H9 (cell line): ENCODE measurements around the gene ARMC12. TPM values are rescaled to one million over a fixed set of nuclear protein-coding genes. Genes with fewer than 3 reads are reported as not detected.

ENCODE experiments used
- DNase-seq: peaks from one replicate; pipeline ENCODE4 v3.0.0-alpha.2; 2017
- H2AFZ ChIP-seq: one replicate; pipeline ENCODE4 v1.6.1; 2013; ENCODE audit warnings: mild to moderate bottlenecking, low read length, control low read depth, moderate library complexity
- H2AK5ac ChIP-seq: 2 replicates; pipeline ENCODE4 v1.6.1; 2013; ENCODE audit warnings: low read length, control low read depth, mixed read lengths; ENCODE audit not compliant: insufficient read length
- H2BK120ac ChIP-seq: one replicate; pipeline ENCODE4 v1.6.1; 2013; ENCODE audit warnings: low read depth, mild to moderate bottlenecking, low read length, control low read depth, inconsistent platforms; ENCODE audit not compliant: poor library complexity, severe bottlenecking
- H2BK12ac ChIP-seq: 2 replicates; pipeline ENCODE4 v1.6.1; 2013; ENCODE audit warnings: low read length, control low read depth, mixed read lengths, low read depth; ENCODE audit not compliant: insufficient read length
- H2BK15ac ChIP-seq: 2 replicates; pipeline ENCODE4 v1.6.1; 2013; ENCODE audit warnings: low read depth, low read length, control low read depth
- H2BK20ac ChIP-seq: one replicate; pipeline ENCODE4 v1.6.1; 2013; ENCODE audit warnings: low read depth, mild to moderate bottlenecking, low read length, control low read depth, inconsistent platforms; ENCODE audit not compliant: poor library complexity, severe bottlenecking
- H2BK5ac ChIP-seq: 2 replicates; pipeline ENCODE4 v1.6.1; 2013; ENCODE audit warnings: low read length, control low read depth, mixed read lengths; ENCODE audit not compliant: insufficient read length
- H3K14ac ChIP-seq: 2 replicates; pipeline ENCODE4 v1.6.1; 2013; ENCODE audit warnings: low read length, control low read depth; ENCODE audit not compliant: insufficient read depth
- H3K18ac ChIP-seq: 2 replicates; pipeline ENCODE4 v1.6.1; 2013; ENCODE audit warnings: low read depth, mild to moderate bottlenecking, mixed read lengths, low read length, control low read depth; ENCODE audit not compliant: insufficient read length
- H3K23ac ChIP-seq: 2 replicates; pipeline ENCODE4 v1.6.1; 2013; ENCODE audit warnings: low read length, control low read depth, mixed read lengths, low read depth; ENCODE audit not compliant: insufficient read length
- H3K23me2 ChIP-seq: 2 replicates; pipeline ENCODE4 v1.6.1; 2013; ENCODE audit warnings: low read depth, mild to moderate bottlenecking, mixed read lengths, low read length, control low read depth; ENCODE audit not compliant: insufficient read length, poor library complexity, severe bottlenecking
- H3K27ac ChIP-seq: 2 replicates; pipeline ENCODE4 v1.5.1; 2013; ENCODE audit warnings: low read length, control low read depth, mixed read lengths, low read depth; ENCODE audit not compliant: insufficient read length
- H3K27me3 ChIP-seq: 2 replicates; pipeline ENCODE4 v1.6.1; 2013; ENCODE audit warnings: low read length, control low read depth, inconsistent platforms; ENCODE audit not compliant: insufficient read depth
- H3K4ac ChIP-seq: 2 replicates; pipeline ENCODE4 v1.6.1; 2013; ENCODE audit warnings: low read depth, mild to moderate bottlenecking, control low read depth, inconsistent platforms, low read length, moderate library complexity
- H3K4me1 ChIP-seq: 2 replicates; pipeline ENCODE4 v1.6.1; 2013; ENCODE audit warnings: low read length, control low read depth, inconsistent platforms; ENCODE audit not compliant: insufficient read depth
- H3K4me2 ChIP-seq: 2 replicates; pipeline ENCODE4 v1.6.1; 2013; ENCODE audit warnings: low read length, control low read depth, mixed read lengths; ENCODE audit not compliant: insufficient read length, insufficient read depth
- H3K56ac ChIP-seq: 2 replicates; pipeline ENCODE4 v1.6.1; 2013; ENCODE audit warnings: low read depth, mild to moderate bottlenecking, mixed read lengths, low read length, control low read depth; ENCODE audit not compliant: insufficient read length
- H3K79me1 ChIP-seq: 2 replicates; pipeline ENCODE4 v1.6.1; 2013; ENCODE audit warnings: low read depth, mild to moderate bottlenecking, moderate library complexity, low read length, control low read depth, inconsistent platforms; ENCODE audit not compliant: insufficient read depth, poor library complexity, severe bottlenecking
- H3K79me2 ChIP-seq: 2 replicates; pipeline ENCODE4 v1.6.1; 2013; ENCODE audit warnings: low read length, control low read depth, inconsistent platforms; ENCODE audit not compliant: insufficient read depth
- H3K9ac ChIP-seq: 2 replicates; pipeline ENCODE4 v1.6.1; 2013; ENCODE audit warnings: low read length, control low read depth, mixed read lengths; ENCODE audit not compliant: insufficient read length; ENCODE audit errors: extremely low read depth
- H3K9me3 ChIP-seq: one replicate; pipeline ENCODE4 v1.6.1; 2013; ENCODE audit warnings: low read depth, low read length, inconsistent platforms; ENCODE audit not compliant: control insufficient read depth
- H3T11ph ChIP-seq: one replicate; pipeline ENCODE4 v1.6.1; 2013; ENCODE audit warnings: mild to moderate bottlenecking, low read length, control low read depth, inconsistent platforms
- H4K20me1 ChIP-seq: one replicate; pipeline ENCODE4 v1.6.1; 2013; ENCODE audit not compliant: control insufficient read depth, insufficient read length, insufficient read depth
- H4K5ac ChIP-seq: 2 replicates; pipeline ENCODE4 v1.6.1; 2013; ENCODE audit warnings: low read depth, mild to moderate bottlenecking, mixed read lengths, low read length, control low read depth; ENCODE audit not compliant: insufficient read length
- H4K8ac ChIP-seq: replicated peaks from 2 replicates; pipeline ENCODE4 v1.6.1; 2013; ENCODE audit warnings: low read length, control low read depth, mixed read lengths, low read depth; ENCODE audit not compliant: insufficient read length
- H4K91ac ChIP-seq: 2 replicates; pipeline ENCODE4 v1.6.1; 2013; ENCODE audit warnings: low read depth, mild to moderate bottlenecking, moderate library complexity, mixed read lengths, low read length, control low read depth; ENCODE audit not compliant: insufficient read length
- H3K27ac Mint-ChIP-seq, 3 experiments: 2 replicates in 2 of 3; 3 replicates in 1 of 3; pipeline ENCODE4 v1.8.0; 2020 to 2021; ENCODE audit warnings: mixed read lengths in 3 of 3, mild to moderate bottlenecking in 1 of 3, moderate library complexity in 1 of 3
- H3K27me3 Mint-ChIP-seq: 2 replicates; pipeline ENCODE4 v1.8.0; 2021; ENCODE audit warnings: low read depth, mild to moderate bottlenecking, moderate library complexity, mixed read lengths
- H3K36me3 Mint-ChIP-seq, 3 experiments: 2 replicates in 2 of 3; 3 replicates in 1 of 3; pipeline ENCODE4 v1.8.0; 2020 to 2021; ENCODE audit warnings: low read depth in 3 of 3, mixed read lengths in 3 of 3; ENCODE audit not compliant: insufficient read depth in 1 of 3
- H3K4me1 Mint-ChIP-seq, 2 experiments: 2 replicates each; pipeline ENCODE4 v1.8.0; 2020; ENCODE audit warnings: mixed read lengths in 2 of 2
- H3K4me3 Mint-ChIP-seq, 2 experiments: 2 replicates in 1 of 2; 3 replicates in 1 of 2; pipeline ENCODE4 v1.8.0; 2020 to 2021; ENCODE audit warnings: mild to moderate bottlenecking in 2 of 2, mixed read lengths in 2 of 2, moderate library complexity in 1 of 2
- H3K9me3 Mint-ChIP-seq, 2 experiments: 2 replicates in 1 of 2; 3 replicates in 1 of 2; pipeline ENCODE4 v1.8.0; 2020; ENCODE audit warnings: mild to moderate bottlenecking in 2 of 2, mixed read lengths in 2 of 2, moderate library complexity in 1 of 2
- WGBS: extraction: QIAGEN DNeasy Blood & Tissue Kit; methylation state at CpG from one replicate; pipeline ENCODE4 v1.1.7; 2013; ENCODE audit warnings: missing lambda C conversion rate, low lambda C conversion rate, mixed read lengths; ENCODE audit not compliant: insufficient read length; ENCODE audit errors: extremely low coverage; 5-methylcytosine and 5-hydroxymethylcytosine counted together
- total RNA-seq: library from RNA; stranded (reverse); gene quantifications from 2 replicates; pipeline ENCODE4 v1.2.1, GENCODE V29; 2021
- TF ChIP-seq, protein P1 (sequence below): fragments of 200-600 bp; sonication (generic); conservative IDR thresholded peaks from 3 replicates; pipeline ENCODE4 v1.8.0; 2021; ENCODE audit warnings: antibody characterized with exemption, mild to moderate bottlenecking

The ARMC12 gene
- total RNA-seq, 1 experiment from 2014 or later = 1.7 TPM

DNA sequence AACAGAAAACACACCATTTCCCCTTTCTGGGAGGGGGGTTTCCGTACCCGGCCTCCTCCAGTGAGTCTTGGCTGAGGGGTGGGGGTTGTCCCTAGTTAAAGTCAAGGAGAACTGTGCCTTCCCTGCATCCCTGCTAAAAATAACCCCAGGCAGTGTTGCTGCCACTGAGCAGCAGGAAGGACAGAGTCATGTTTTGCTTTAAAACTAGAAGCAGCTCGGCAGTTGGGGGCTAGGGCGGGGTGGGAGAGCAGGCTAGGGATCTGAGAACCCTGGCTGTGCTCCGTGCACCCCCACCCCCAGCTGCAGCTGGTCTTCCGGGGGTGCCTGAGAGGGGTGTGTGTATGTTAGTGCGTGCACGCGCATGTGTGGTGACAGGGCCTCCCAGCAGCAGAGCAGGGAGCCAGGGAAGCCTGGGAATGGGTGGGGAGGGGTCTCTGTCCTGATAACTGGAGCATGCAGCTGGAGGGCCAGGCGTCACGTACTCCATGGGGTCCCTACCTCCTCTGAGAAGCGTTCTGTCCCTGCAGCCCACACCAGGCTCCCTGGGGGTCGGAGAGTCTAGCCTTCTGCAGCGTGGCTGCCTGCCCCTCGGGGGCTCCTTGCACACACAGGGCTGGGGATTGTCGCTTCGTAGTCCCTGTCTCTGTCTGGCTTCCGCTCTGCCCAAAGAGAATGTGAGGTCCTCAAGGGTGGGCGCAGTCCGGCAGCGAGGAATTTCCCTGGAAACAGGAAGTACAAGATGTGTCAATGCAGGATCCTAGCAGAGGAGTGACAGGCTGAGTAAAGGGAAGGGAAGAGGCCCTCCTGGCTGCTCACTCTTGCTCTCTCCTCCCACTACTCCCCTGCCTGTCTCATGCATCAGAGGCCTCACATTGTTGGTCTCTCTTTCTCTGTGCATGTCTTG, 16.8 kb upstream of the ARMC12 start:
- peak overlapping the region; percentile 83 to 90 (median 84); a peak in 6 of 7 replicates for H3K27ac Mint-ChIP-seq
- no peak overlapping the region for H2BK120ac ChIP-seq
- H3K4me2 ChIP-seq = no peak overlapping the region
- H4K8ac ChIP-seq = no peak overlapping the region
- no peak overlapping the region for H3K4ac ChIP-seq
- no peaks in the 10 kb centered on the region for H3K9me3 ChIP-seq
- no peaks in the 10 kb centered on the region for H4K20me1 ChIP-seq
- H3K4me1 ChIP-seq = peaks cover 18% of the 10 kb centered on the region; the same call in 1 of the 2 replicates
- H2BK12ac ChIP-seq = no peak overlapping the region
- H3K27me3 ChIP-seq = no peaks in the 10 kb centered on the region; the same call in 1 of the 2 replicates
- H3K27me3 Mint-ChIP-seq = peaks cover 10% of the 10 kb centered on the region
- no CpG with 5 or more reads among the region's 21 CpGs for WGBS
- H3K23ac ChIP-seq = no peak overlapping the region
- DNase-seq = peak; percentile 54
- TF ChIP-seq, protein P1, sequence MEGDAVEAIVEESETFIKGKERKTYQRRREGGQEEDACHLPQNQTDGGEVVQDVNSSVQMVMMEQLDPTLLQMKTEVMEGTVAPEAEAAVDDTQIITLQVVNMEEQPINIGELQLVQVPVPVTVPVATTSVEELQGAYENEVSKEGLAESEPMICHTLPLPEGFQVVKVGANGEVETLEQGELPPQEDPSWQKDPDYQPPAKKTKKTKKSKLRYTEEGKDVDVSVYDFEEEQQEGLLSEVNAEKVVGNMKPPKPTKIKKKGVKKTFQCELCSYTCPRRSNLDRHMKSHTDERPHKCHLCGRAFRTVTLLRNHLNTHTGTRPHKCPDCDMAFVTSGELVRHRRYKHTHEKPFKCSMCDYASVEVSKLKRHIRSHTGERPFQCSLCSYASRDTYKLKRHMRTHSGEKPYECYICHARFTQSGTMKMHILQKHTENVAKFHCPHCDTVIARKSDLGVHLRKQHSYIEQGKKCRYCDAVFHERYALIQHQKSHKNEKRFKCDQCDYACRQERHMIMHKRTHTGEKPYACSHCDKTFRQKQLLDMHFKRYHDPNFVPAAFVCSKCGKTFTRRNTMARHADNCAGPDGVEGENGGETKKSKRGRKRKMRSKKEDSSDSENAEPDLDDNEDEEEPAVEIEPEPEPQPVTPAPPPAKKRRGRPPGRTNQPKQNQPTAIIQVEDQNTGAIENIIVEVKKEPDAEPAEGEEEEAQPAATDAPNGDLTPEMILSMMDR = no peak
- H3K4me3 Mint-ChIP-seq = peak overlapping the region; percentile 6 to 19; a peak in 3 of 5 replicates
- no peak overlapping the region for H3K27ac ChIP-seq
- H3K4me1 Mint-ChIP-seq = peaks cover 52 to 57% of the 10 kb centered on the region in 2 experiments
- H3K9ac ChIP-seq = no peak overlapping the region
- H3K14ac ChIP-seq = peak overlapping the region; percentile 49; the same call in 1 of the 2 replicates
- no peak overlapping the region for H4K91ac ChIP-seq
- H3K23me2 ChIP-seq = no peaks in the 10 kb centered on the region
- H3K18ac ChIP-seq = peak overlapping the region; percentile 54
- no peak overlapping the region for H2BK20ac ChIP-seq
- H2AFZ ChIP-seq = no peak overlapping the region
- no peak overlapping the region for H4K5ac ChIP-seq
- no peaks in the 10 kb centered on the region for H3K79me1 ChIP-seq
- H3K36me3 Mint-ChIP-seq = no peaks in the 10 kb centered on the region
- H3K56ac ChIP-seq = no peak overlapping the region
- no peaks in the 10 kb centered on the region for H3K9me3 Mint-ChIP-seq
- no peak overlapping the region for H2BK15ac ChIP-seq
- no peaks in the 10 kb centered on the region for H3K79me2 ChIP-seq
- H2AK5ac ChIP-seq = no peak overlapping the region
- H3T11ph ChIP-seq = no peak overlapping the region
- H2BK5ac ChIP-seq = no peak overlapping the region
